GM12865 (cell line): Measurements from ENCODE around the gene HHIP.

Experiments used
- DNase-seq: peaks from one replicate; pipeline ENCODE4 v3.0.0; 2010; ENCODE audit warnings: low read depth
- H3K4me3 ChIP-seq: 2 replicates; pipeline ENCODE4 v1.5.1; 2011; ENCODE audit warnings: mild to moderate bottlenecking, low read depth, low read length, control low read depth
- TF ChIP-seq, protein P1 (sequence below): IDR thresholded peaks from 2 replicates; pipeline ENCODE4 v1.5.1; 2011; ENCODE audit warnings: low read length, control low read depth, low read depth, inconsistent platforms; ENCODE audit not compliant: insufficient read depth; ENCODE audit errors: missing control alignments

Gene HHIP

DNA sequence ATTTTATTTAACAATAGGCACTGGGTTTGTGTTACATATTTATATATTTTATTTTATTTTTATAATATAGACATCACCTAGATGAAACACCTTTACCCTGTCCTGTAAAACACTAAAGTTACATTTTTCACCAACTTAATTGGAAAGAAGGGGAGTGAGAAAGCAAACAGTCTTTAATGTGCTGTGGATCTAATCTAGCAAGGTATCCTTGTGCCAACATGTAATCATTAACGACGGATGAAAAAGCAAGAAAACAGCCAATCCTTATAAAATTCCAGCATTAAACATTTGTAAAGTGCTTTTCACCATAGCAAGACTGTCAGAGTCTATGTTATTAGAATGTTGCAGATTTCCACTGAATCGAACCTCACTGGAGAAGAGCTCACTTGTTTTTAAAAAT is 92.7 kb downstream of the HHIP start:
- DNase-seq, result no peak
- TF ChIP-seq, protein P1, sequence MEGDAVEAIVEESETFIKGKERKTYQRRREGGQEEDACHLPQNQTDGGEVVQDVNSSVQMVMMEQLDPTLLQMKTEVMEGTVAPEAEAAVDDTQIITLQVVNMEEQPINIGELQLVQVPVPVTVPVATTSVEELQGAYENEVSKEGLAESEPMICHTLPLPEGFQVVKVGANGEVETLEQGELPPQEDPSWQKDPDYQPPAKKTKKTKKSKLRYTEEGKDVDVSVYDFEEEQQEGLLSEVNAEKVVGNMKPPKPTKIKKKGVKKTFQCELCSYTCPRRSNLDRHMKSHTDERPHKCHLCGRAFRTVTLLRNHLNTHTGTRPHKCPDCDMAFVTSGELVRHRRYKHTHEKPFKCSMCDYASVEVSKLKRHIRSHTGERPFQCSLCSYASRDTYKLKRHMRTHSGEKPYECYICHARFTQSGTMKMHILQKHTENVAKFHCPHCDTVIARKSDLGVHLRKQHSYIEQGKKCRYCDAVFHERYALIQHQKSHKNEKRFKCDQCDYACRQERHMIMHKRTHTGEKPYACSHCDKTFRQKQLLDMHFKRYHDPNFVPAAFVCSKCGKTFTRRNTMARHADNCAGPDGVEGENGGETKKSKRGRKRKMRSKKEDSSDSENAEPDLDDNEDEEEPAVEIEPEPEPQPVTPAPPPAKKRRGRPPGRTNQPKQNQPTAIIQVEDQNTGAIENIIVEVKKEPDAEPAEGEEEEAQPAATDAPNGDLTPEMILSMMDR, result no peak
- no peak overlapping the region for H3K4me3 ChIP-seq

DNA sequence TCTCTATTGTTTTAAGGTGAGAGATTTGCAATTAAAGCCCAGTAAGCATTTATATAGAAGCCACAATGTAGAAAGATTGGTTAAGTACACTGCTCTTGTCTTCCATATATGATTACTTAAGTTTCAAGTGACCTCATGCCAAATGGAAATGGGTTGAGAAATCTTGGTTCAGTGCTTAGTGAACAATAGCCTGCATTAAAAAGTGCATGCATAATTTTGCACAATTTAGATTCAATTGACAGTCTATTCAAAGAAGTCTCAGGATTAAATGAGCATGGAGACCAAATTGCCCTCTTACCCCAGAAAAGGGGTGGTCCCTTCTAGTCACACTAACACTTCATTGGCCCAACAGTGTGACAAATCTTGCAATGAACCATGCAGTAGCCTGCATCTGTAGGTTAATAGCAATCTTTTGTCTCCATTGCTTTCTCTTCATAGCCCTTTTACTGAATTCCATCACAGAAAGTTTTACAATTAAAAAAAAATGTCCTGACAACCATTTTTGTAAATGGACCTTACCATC is 93.6 kb downstream of the HHIP start:
- TF ChIP-seq, protein P1, result no peak
- no peak overlapping the region for H3K4me3 ChIP-seq
- no peak for DNase-seq

DNA sequence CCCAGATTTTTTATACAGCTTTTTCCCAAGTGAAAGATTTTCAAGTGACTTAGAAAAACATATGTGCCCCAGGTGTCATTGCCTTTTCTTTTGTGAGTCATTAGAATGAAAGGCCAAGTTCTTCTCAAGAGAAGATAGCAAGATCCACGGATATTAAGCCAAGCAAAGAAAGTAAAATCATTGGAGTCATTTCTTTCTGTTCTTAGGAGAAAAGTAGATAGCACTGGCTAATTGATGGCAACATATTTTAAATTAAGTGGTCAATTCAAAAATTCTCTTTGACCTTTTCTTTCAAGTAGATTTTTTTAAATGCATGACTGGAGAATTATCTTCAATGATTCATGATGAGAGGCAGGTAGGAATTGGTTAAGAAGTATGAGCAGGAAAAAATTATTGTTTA is 94.4 kb downstream of the HHIP start:
- DNase-seq, result no peak
- H3K4me3 ChIP-seq, result no peak overlapping the region
- TF ChIP-seq, protein P1, result no peak

DNA sequence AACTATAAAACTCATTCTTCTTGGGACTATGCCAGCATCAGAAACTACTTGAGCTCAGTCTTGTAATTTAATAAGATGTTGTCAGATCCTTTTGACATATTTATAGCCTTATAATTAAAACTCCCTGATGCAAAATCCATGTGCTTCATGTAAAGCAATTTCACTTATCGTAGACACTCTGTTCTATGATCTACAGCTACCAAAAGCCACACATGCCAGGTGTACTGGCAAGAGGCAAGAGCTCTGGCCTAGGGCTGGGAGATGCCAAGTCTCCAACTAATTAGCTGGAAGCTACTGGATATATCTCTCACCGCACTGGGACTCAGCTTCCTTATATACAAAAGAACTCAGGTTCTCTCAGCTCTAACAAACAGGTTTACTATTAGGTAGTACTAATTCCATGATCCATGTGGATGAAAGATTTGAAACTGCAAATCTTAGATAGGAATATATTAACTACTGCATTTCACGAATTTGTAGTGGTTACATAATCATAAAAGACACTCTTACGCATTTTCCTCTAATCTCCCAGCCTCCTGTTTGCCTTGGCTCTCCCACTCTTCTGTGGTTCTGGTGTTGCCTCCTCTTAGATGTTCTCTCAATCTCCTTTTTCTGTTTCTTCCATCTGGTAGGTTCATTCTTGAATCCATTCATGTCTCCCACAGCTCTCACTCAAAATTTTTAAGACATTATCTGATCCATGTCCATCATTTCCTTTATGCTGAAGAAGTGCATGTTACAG is 103.0 kb downstream of the HHIP start:
- H3K4me3 ChIP-seq, result no peak overlapping the region
- DNase-seq, result no peak
- TF ChIP-seq, protein P1, result no peak

DNA sequence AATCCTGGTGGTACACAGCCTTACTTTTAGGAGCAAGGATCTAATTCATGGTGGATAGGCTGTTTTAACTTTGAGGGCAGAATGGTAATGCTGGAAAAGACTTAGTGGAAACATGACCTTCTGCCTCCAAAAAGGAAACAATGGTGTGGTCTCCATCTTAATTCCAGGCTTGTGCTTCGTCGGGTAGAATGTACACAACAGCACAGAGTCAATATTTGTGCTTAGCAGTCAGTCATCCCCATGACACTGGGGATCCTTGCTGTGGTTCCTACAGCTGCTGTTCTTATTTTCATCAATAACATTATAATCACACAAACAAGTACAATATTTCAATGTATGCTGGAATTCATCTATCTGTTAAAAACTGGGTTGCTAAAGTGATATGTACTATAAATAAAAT is 104.4 kb downstream of the HHIP start:
- no peak overlapping the region for H3K4me3 ChIP-seq
- no peak for DNase-seq
- TF ChIP-seq, protein P1, result no peak

DNA sequence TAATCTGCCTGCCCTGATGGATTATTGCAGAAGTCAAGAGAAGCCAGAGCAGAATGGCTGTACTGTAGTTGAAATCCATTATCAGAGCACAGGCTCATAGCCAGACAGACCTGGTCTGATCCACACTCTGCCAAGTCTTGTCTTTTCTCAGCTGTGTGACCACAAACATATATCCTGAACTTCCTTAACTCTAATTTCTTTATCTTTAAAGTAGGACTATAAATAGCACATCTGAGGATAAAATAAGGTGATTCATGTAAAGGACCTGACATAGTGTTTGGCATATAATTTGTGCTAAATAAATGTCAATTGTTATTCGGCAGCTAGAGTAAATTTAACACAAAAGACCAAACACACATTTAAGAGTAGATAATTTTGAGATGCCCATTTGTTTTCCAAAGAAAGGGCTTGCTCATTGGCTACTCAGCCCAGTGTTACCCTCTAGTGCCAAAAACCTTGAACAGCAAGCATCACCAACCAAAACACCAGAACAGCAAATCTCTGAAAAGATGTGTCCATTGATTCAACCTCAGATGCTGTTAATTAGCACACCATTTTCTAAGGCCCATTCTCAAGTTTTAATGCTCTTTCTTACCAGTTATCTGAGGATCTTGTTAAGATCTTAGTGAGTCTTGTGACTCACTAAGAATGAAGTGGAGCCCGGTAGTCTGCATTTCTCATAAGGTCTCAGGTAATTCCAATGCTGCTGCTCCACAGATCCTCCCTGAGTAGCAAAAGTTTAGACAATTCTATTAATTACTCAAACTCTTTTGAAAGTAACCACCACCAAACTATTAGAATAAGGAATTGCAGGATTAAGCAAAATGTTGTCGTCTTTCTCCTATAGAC is 108.8 kb downstream of the HHIP start:
- no peak overlapping the region for H3K4me3 ChIP-seq
- DNase-seq, result no peak
- TF ChIP-seq, protein P1, result peak; percentile 19
